T-helper 9 cell (primary cell): ENCODE measurements around the gene GDF9.
"Not testable (repeated sequence)": the region's sequence is repeated elsewhere in the genome, so short reads cannot be mapped to it uniquely, and the experiment has no call there.

Experiments used
- DNase-seq: peaks from one replicate; pipeline ENCODE4 v3.0.0-alpha.2; 2020

GDF9 gene

DNA sequence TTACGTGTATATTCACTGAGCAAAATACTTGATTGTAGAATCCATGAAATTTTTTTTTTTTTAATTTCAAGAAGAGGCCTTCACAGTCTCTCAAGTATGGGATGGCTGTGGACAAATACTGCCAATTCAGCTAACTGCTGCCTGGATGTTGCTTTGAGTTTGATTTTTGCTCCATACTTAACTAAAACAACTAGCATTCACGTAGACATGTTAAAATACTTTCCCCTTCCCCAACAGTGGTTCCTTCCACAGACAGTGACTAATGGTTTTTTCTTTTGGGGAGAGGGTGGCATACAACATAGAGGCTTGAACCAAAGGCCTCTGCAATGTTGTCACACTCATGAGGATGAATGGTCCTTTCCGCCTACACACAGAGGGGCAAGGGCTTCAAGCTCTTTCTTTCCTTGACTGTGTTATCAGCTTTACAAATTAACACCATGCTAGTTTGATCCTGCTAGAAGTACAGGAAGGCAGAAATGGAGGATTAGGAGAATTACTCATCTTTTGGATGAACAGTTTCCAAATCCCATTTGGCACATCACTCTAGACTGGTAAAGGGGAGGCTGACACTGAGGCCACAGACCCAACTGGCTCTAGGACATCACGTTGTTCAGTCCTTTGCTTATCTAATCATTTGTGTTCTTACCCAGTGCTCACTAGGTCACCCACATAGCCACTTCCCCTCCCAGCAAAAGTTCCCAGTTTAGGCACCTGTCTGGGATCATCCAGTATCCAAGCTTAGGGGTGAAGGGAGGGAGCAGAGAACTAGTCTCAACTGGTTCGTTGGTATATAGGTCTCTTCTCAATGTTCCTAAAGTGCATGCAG lies 5.4 kb upstream of the GDF9 start:
- DNase-seq, result no peak

DNA sequence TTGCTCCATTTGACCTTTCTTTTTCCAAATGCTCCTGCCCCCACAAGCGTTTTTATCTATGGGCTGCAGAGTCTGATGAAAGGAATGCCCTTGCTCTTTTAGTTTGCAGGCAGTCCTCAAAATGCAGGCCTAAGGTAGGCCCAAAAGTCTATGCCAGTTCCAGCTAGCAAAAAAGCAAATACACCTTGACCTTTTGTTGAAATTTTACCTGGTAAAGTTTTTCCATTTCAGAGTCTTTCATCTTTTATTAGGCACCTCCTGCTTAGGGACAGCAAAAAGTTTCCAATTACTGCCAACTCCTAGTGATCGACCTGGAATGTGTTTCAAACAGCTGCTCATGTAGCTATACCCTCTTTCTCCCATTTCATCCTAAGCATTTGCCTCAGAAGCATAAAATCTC lies 4.5 kb upstream of the GDF9 start:
- DNase-seq, result no peak

DNA sequence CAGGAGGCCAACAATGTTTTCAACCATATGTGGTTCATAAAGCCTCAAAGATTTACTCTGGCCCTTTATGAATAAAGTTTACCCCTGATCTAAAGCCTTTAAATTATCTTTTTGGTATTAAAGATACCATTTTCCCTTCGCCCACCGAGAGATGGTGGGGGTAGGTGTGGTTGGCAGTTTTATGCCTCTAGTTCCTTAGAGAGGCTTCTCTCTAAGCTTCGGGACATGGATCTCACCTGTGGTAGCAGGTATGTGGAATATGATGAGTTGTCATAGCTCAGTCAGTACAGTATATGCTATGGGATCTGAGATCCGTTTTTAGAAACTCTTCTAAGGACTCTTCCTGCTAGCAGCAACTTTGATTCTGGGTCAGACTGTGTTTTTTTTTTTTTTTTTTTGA lies 2.5 kb upstream of the GDF9 start:
- DNase-seq, result no peak

DNA sequence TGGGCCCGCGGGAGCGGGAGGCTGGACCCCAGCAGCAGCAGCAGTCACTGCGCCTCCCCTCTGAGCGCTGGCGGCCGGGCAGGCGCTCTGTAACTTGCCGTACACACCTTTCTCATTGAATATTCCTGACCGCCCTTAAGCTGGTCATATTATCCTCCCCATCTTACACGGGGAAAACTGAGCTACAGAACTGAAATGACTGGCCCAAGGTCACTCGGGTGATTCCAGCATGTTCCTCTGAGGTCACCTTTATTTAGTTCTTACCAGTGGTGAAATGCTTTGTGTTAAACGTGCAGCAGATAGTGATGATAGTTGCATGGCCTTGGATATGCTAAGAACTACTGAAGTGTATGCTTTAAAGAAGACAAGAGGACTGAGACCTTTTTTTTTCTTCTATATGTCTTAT lies 780 bp upstream of the GDF9 start:
- DNase-seq, result no peak

DNA sequence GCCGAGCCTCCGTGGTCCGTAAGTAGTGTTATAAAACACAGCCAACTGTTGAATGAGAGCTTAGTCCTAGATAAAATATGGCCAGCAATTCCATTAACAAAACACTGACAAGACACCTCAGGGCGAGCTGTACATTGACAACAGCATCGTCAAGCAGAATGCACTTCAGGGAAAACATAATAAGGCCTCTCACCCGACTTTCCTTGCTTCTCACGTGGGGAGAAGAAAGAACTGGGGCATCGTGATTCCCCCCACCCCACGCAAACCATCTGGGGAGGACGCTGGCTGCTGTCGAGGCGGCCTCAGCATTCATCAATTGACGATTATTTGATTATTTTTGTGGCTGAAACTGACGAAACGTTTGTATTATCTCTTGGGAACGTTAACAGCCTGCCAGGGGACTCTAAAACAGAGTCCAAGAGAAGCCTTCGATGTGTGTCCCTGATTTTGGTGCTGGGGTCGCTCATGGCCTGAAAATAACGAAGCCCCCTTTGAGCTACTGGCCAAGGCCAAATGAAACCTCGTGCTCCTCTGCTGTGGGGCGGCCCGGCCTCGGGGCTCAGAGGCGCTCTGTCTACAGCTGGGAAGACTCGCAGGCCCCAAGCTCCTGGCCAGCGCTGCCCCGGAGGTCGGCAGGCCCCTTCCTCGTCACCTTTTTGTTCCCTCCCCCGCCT lies 464 bp downstream of the GDF9 start:
- no peak for DNase-seq

DNA sequence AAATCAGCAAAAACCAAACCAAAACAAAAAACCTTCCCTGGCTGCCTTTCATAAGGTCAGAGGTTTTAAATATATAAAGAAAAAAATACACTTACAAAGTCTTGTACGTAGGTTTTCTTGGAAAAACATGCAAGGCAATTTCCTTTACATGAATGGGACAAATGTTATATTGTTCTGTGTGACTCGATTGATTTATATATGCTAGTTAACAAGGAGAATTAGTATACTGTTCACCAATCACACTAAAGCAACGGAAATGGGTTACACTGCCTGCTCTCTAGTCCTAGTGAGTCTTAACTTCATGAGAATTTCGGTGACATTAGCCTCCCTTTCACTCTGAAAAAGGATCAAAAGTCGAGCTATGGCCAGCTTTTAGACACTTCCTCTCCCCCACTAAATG lies 5.5 kb downstream of the GDF9 start:
- no peak for DNase-seq

DNA sequence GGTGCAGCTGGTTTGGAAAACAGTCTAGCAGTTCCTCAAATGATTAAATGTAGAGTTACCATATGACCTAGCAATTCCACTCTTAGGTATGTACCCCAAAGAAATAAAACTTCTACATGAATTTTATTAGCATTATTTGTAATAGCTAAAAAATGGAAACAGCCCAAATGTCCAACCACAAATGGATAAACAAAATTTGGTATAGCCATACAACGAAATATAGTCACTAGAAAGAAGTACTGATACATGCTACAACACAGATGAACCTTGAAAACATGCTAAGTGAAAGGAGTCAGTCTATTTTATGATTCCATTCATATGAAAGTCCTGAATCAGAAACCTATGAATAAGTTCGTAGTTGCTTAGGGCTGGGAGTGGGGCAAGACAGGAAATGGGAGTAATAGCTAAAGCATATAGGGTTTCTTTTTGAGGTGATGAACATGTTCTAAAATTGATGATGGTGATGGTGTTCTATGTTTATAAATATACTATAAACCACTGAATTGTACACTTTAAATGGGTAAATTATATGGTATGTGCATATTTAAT lies 6.3 kb downstream of the GDF9 start:
- DNase-seq, result no peak

DNA sequence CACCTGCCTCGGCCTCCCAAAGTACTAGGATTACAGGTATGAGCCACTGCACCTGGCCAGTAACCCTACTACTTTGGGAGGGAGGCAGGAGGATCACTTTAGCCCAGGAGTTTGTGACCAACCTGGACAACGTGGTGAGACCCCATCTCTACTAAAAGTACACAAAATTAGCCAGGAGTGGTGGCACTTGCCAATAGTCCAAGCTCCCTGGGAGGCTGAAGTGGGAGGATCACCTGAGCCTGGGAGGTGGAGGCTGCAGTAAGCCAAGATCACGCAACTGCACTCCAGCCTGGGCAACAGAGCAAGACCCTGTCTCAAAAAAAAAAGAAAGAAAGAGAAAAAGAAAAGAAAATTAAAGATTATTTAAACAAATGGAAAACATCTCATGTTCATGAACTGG lies 10.3 kb downstream of the GDF9 start:
- no peak for DNase-seq

DNA sequence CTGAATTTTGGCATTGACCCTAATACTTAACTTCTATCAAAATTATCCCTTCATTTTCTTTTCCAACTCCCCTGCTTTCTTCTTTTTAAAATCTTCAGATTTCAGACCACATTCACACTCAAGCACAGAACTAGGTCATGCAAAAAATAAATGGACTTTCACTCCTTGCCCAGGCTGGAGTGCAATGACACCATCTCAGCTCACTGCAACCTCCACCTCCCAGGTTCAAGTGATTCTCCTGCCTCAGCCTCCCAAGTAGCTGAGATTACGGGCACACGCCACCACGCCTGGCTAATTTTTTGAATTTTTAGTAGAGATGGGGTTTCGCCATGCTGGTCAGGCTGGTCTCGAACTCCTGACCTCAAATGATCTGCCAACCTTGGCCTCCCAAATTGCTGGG lies 11.3 kb downstream of the GDF9 start:
- not testable (repeated sequence) for DNase-seq

DNA sequence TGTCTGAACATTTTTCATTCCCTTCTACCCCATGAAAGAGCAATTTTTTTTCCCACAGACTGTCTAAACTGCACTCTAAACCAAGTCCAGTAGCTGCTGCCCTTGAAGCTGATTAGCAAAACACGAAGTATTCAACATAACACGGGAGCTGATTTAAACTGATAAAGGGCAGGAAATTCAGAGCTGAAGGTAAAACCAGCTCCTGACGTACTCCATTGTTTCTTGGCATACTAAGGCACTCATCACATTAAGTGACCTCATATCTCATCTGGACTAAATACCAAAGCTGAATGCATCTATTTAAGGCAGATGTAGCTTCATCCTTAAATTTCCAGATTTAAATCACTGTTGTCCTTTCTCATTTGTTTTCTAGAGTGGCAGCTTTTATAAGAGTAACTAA lies 12.0 kb downstream of the GDF9 start:
- DNase-seq, result no peak

DNA sequence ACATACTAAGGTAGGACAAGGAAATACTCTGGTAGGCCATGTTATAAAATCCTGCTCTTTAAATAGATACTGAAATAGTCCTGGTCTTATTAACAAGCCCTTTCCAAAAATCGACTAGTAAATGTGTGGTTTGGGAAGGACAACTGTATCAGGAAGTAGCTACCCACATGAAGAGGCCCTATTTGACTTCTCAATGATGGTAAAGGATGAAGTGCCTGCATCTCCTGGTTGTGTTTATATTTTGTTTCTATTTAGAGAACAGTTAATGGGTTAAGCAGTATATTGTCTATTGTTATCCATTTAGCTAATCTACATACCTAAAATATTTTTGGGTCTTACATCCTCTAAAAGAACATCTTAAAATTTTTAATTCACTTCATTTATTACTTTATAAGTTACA lies 12.5 kb downstream of the GDF9 start:
- no peak for DNase-seq

DNA sequence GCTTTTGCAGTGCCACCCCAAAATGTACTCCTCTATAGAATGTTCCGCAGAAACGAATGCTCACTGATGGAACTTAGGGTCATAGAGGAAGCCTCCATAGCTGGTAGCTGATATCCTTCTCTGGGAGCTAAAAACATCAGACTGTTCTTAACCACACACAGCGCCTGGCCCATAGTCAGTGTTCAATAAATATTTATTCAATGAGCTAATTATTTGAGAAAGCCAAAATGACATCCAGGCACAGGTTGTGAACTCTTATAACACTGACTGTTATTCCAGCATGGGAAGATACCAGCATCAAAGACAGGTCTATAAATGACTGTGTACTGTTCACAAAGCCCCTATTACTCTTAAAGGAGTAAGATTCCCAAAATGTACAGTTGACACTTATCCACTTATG lies 12.9 kb downstream of the GDF9 start:
- DNase-seq, result no peak

DNA sequence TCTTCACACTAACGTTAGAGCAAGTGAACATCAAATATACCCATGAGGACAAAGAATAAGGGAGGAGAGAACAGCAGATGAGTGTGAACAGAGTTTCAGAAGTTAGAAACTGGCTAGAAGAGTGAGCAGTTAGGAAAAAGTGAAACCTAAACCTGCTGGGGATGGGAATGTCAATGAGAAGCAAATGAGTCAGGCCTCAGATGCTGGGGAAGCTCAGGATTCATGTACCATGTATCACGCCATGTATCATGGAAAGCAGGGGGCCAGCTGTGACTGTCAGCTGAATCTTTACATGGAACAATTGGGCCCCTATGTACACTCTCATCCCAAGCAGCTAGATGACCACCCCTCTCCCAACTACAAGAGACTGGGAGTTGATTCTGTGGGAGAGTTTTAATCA lies 16.2 kb downstream of the GDF9 start:
- DNase-seq, result no peak

DNA sequence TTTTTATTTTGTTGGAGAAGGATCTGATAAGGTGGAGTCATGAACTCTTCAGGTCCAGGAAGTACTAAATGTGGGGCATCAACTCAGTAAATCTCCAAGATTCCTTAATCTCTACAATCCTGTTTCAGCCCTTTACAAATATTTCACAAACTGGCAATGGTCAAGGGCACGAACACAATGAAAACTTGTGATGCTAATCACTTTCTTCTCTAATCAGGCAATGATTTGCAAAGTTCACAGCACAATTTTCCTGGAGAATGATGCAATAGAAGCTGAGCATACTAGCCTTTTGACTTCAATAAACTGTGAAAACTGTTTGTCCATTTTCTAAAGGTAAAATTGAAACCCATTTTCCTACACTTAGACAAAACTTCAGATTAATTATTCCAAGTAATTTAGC lies 16.9 kb downstream of the GDF9 start:
- DNase-seq, result no peak

DNA sequence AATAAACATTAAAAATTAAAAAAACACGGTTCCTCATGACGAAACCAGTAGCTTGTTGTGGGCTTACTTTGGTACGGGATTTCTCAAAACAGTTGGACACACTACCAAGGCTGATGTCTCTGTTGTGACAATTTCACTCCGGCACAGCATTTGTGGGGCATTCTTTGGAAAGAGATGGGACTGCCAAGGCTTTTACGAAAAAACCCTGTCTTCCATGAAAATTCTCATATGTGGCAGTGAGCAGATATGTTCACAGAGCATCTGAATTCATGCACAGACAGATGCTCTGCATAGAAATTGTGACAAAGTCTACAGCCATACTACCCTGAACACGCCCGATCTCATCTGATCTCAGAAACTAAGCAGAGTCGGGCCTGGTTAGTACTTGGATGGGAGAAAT lies 18.0 kb downstream of the GDF9 start:
- no peak for DNase-seq

DNA sequence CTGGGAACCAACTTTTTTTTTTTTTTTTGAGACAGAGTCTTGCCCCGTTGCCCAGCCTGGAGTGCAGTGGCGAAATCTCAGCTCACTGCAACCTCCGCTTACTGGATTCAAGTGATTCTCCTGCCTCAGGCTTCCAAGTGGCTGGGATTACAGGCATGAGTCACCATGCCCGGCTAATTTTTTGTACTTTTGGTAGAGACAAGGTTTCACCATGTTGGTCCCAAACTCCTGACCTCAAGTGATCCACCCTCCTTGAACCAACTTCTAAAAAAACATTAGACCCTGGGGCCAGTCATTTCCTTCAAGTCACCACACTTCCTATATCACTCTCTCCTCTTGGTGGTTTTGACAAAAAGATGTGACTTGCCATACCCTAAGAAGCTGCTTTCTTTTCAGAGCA lies 25.0 kb downstream of the GDF9 start:
- DNase-seq, result no peak

DNA sequence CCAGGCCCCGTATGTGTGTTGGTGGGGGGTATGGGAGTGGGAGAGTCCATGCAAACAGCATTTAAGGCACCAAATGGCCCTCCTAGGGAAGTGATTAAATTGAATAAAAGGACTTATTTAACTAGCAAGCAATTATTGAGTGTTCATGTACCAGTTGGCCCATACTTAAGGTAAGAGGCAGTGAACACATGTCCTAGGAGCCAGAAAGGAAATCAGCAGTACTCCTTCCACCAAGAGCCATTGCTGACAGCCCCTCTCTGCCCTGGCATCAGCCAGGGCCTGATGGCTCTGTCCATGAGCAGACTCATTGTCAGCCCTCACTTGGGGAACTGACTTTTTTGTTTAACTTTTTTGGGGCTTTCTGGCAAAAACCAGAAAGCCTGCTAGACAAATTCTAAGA lies 25.4 kb downstream of the GDF9 start:
- no peak for DNase-seq

DNA sequence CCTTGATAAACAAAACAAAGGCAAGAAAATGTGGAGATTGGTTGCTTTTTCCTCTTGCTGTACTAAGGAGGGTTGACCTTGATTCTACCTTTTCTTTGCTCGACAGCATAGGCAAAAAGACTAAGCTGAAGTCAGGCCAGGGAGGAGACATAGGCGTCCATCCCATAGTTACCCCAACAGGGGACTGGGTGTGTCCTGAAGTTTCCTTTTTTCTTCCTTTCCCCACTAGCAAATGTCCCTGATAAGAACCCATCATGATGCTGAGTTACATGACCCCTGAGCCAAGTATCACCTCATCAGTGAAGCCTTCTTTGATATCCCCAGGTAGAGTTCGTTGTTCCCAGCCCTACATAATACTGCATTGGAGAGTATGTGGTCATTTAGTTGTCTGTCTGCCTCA lies 26.0 kb downstream of the GDF9 start:
- no peak for DNase-seq

DNA sequence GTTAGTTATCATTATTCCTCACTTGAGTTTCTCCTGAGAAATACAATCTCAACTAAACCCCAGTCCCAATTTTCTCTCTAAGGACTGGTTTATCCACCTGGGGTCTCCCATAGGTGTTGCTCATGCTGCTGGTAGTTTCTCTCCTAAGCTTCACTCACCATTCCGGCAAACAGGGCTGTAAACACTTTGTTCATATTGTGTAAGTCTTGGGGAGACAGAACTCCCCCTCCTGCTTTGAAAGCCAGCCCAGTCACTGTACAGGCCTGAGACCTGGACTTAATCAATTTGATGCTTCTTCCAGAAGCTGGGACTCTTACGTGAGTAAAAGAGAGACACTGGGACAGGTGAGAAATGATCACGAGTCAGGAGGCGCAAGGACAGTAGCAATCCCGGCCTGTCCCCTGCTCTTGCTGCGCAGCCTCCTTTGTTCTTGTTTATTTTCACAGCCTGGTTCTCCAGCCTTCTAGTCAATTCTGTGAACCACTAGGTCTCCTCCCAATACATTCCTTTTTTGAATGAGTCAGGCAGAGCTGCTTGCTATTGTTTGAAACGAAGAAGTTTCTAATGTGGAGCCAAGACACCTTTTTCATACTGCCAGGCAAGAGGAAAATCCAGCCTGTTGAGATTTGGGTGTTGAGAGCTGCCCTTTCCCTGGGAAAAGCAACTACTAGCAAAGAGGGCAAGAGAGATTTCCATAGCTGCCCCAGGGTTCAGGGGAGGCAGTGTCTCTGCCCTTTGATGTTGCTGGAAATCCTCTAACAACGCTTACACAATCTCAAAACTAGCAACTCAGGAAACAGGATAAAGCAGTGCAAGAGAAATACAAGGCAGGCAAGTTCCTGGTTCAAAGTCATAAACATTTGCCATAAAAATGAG lies 26.6 kb downstream of the GDF9 start:
- no peak for DNase-seq

DNA sequence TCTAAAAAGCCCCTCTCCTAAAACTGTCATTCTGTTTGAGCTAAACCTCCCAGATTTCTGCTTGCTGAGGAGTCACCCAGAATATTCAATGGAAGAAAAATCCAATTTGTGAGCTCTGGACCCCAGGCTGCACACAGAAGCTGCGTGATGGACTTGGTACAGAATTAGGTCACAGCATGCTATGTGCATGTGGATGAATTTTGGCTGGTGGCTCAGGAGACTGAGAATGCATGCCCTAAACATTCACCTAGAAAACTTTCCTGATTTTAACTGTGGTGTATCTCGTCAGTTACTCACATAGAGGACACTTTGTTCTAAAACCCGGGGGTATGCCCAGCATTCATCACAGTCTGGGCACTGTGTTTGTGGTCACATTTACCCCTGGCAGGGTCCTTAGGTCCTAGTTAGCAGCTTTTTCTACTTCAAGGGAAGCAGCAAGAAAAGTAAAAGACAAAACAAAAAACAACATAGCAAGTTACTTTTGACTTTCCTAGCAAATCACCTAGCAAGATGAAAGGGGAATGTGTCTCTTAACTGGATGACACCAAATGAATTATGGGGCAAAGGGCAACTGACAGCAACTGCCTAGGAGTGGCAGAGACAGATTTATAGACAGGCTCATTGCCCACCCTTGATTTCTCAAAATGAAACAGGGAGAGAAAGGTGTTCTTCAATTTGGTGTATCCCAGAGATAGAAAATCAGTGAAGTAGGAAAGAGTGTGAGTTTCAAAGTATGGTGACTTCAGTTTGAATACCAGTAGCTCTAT lies 27.6 kb downstream of the GDF9 start:
- DNase-seq, result no peak

DNA sequence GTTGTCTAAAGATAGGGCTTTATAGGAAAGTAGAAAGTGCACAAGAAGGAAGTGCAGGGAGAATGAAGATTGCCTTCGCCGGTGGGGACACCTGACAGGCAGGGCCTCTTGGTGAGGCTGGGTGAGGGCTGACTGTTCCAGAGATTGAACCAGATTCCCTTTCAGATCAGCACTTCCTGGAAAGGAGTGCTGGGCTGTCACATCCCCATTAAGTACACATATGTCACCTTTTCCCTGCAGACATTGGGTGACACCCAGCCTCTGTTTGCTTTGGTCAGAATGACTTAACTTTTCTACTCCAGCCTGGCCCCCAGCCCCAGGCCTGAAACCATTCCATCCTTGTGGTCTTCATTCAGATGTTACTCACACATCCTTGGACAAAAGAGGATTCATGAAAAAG lies 28.4 kb downstream of the GDF9 start:
- DNase-seq, result no peak

DNA sequence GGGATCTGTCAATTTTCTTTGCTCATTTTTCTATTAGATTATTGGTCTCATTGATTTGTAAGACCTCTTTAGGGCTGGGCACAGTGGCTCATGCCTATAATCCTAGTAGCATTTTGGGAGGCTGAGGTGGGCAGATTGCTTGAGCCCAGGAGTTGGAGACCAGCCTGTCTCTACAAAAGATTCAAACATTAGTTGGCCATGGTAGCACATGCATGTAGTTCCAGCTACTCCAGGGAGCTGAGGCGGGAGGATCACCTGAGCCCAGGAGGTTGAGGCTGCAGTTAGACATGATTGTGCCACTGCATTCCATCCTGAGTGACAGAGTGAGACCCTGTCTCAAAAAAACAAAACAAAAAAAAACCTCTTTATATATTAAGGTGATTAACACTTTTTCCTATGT lies 29.4 kb downstream of the GDF9 start:
- DNase-seq, result no peak

DNA sequence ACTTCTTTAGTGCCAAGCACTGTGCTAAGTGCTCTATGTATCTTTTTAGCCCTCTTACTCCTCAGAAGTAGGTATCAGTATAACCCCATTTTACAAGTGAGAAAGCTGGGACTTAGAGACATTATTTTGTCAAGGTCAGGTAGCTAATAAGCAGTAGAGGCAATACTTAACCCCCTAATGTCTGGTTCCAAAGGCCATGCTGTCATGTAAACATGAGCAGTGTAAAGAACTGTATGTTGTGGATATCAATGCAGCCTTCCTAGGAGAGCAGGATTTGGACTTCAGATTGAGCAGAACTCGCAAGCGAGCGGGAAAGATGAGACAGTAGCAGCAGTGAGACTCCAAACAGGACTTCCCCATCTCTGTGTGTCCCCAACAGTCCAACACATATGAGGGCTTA lies 32.2 kb downstream of the GDF9 start:
- no peak for DNase-seq
